Neutrophil (primary cell): ENCODE data around the gene CRADD.

Source experiments
- H3K27ac ChIP-seq: fragments of 200-600 bp; sonication (generic); 2 replicates; pipeline ENCODE4 v1.5.1; 2016; ENCODE audit warnings: mild to moderate bottlenecking, moderate library complexity
- H3K27me3 ChIP-seq: fragments of 200-600 bp; sonication (generic); 2 replicates; pipeline ENCODE4 v1.6.0; 2016; ENCODE audit warnings: mild to moderate bottlenecking
- H3K36me3 ChIP-seq: fragments of 200-600 bp; sonication (generic); 2 replicates; pipeline ENCODE4 v1.5.1; 2017
- H3K4me1 ChIP-seq, 2 experiments: fragments of 200-600 bp in 1 of 2; sonication (generic) in 1 of 2; 1 replicate in 1 of 2; 2 replicates in 1 of 2; pipeline versions ENCODE4 v1.5.1 to v1.6.1; 2013 to 2016; ENCODE audit warnings: low read depth in 1 of 2, low read length in 1 of 2, mild to moderate bottlenecking in 1 of 2, moderate library complexity in 1 of 2; ENCODE audit not compliant: control insufficient read depth in 1 of 2, insufficient read depth in 1 of 2
- H3K4me3 ChIP-seq, 2 experiments: fragments of 200-600 bp in 1 of 2; sonication (generic) in 1 of 2; 1 replicate in 1 of 2; 2 replicates in 1 of 2; pipeline ENCODE4 v1.5.1; 2013 to 2016; ENCODE audit warnings: low read depth in 1 of 2, low read length in 1 of 2, mild to moderate bottlenecking in 1 of 2, moderate library complexity in 1 of 2
- H3K9me3 ChIP-seq: fragments of 200-600 bp; sonication (generic); 2 replicates; pipeline ENCODE4 v1.5.1; 2016
- TF ChIP-seq, protein P1 (sequence below): fragments of 200-600 bp; sonication (generic); IDR thresholded peaks from 2 replicates; pipeline ENCODE4 v1.5.1; 2016; ENCODE audit warnings: antibody characterized with exemption

The CRADD gene

DNA sequence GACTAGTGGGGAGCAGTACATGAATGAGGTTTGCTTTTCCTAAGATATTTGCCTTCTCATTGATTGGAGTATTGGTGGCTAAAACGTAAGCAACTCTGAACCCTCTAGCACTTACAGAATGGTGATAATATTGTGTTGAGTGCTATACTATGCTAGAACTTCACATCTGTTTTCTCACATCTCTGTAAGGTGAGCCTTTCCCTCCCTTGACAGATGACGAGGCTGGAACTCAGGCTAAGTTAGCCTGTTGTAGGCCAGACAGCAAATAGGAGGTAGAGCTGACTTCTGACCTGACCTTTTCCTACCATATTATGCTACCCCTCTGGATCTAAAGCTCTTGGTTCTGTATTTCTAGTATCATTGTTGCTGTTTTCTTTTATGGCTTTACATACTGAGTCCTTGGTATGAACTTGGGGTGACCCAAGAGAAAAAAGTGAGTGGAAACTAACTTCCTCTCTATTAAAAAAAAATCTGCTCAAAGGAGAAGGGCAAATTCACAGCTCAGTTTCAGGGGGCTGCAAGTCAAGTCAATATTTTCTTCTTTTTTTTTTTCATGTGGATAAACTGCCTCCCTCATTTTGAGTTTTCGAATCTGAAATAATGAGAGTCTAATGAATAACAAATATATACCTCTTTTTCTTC, 85.9 kb downstream of the CRADD start:
- Histone ChIP-seq H3K4me3 (no peak overlapping the region), H3K4me1 (peaks cover 0 to 4% of the 10 kb centered on the region in 2 experiments), H3K27ac (no peak overlapping the region), H3K27me3 (no peaks in the 10 kb centered on the region), H3K36me3 (no peaks in the 10 kb centered on the region), H3K9me3 (no peaks in the 10 kb centered on the region)
- TF ChIP-seq, protein P1, sequence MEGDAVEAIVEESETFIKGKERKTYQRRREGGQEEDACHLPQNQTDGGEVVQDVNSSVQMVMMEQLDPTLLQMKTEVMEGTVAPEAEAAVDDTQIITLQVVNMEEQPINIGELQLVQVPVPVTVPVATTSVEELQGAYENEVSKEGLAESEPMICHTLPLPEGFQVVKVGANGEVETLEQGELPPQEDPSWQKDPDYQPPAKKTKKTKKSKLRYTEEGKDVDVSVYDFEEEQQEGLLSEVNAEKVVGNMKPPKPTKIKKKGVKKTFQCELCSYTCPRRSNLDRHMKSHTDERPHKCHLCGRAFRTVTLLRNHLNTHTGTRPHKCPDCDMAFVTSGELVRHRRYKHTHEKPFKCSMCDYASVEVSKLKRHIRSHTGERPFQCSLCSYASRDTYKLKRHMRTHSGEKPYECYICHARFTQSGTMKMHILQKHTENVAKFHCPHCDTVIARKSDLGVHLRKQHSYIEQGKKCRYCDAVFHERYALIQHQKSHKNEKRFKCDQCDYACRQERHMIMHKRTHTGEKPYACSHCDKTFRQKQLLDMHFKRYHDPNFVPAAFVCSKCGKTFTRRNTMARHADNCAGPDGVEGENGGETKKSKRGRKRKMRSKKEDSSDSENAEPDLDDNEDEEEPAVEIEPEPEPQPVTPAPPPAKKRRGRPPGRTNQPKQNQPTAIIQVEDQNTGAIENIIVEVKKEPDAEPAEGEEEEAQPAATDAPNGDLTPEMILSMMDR: no peak

DNA sequence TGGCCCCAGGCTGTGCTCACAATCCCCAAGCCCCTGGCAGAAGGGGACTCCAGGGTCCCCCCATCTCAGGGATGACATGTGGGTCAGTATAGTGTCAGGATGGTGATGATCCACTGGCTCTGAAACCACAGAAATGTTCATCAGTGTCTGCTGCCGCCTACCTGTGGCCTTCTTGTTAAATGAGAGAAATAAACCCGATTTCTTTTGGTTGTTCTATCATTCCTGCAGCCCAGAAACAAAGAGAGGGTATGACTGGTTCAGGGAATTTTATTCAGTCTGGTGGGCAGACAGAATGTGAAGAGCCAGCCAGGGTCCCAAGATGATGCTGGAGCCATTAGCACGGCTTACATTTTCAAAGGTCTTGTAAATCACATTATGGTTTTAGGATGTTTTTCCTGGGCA, 86.6 kb downstream of the CRADD start:
- H3K4me3 ChIP-seq: no peak overlapping the region
- H3K9me3 ChIP-seq: no peaks in the 10 kb centered on the region
- H3K27ac ChIP-seq: no peak overlapping the region
- no peaks in the 10 kb centered on the region for H3K27me3 ChIP-seq
- no peaks in the 10 kb centered on the region for H3K36me3 ChIP-seq
- TF ChIP-seq, protein P1: no peak
- H3K4me1 ChIP-seq: peaks cover 0 to 4% of the 10 kb centered on the region in 2 experiments

DNA sequence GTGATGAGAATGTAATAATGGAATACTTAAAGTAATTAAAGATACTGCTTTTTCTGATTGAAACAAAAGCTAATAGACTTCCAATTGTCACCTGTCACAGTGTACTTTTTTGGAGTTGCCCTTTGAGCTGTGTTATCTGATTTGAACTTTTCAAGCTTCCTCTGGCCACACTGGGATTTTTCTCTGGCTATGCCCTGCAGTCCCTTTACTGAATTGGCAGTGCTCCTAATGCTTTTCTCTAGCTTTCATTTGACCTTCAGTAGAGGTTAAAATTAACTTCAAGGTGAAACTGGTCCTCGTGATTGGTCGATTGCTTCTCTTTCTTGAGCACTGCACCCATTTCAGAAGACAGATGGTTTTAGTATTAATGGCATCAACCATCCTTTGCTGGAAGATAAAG, 89.2 kb downstream of the CRADD start:
- Histone ChIP-seq H3K27ac (no peak overlapping the region), H3K4me1 (no peaks in the 10 kb centered on the region), H3K27me3 (no peaks in the 10 kb centered on the region), H3K4me3 (no peak overlapping the region), H3K9me3 (no peaks in the 10 kb centered on the region), H3K36me3 (no peaks in the 10 kb centered on the region)
- TF ChIP-seq, protein P1: no peak

DNA sequence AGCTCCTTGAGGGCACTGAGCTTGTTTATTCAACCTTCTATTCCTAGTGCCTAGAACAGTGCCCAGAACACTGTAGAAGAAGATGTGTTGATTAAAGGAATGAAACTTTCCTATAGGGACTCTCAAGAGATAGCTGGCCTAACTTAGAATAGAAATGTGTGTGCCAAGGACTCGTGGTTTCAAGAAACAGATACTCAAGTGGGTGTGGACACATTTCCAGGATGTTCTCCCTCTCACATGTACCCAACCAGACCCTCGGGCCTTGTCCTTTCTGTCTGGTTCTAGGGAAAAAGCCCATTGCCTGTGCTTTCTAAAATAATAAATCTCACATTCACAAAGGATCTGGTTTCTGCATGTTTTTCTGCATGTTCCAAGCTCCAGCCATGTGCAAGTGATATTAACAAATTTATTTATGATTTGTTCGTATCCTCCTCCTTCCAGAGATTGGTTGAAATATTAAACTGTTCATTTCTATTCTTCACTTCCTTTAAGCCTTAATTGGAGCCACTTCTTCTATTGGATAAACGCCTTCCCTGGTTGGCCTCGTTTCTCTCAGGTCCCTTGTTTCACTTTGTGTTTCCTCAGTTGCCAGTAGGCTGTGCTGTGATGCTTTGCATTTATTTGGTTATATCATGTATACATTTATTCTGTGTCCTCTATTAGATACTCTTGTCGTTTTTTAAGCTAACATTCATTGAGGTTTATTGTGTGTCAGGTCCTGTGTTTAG, 89.8 kb downstream of the CRADD start:
- TF ChIP-seq, protein P1: no peak
- H3K27ac ChIP-seq: no peak overlapping the region
- H3K36me3 ChIP-seq: no peaks in the 10 kb centered on the region
- no peaks in the 10 kb centered on the region for H3K4me1 ChIP-seq
- H3K4me3 ChIP-seq: no peak overlapping the region
- no peaks in the 10 kb centered on the region for H3K9me3 ChIP-seq
- H3K27me3 ChIP-seq: no peaks in the 10 kb centered on the region

DNA sequence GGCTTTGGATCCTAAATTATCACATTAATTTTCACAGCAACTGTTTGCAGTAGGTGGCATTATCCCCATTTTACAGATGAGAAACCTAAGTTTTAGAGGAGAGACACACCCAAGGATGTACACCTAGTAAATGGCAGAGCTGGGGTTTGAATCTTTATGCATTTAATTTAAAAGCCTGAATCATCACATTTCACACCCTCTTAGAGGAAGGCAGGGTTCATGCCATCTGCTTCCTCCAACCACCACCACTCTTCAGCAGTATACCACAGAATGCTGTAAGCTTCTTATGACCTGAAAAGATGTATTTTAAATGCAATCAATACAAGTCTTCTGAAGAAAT, 90.3 kb downstream of the CRADD start:
- H3K27ac ChIP-seq: no peak overlapping the region
- H3K4me1 ChIP-seq: peaks cover 0 to under 1% of the 10 kb centered on the region in 2 experiments
- TF ChIP-seq, protein P1: no peak

More for the DNA sequence above, 90.3 kb downstream of the CRADD start:
- Histone ChIP-seq H3K27me3 (no peaks in the 10 kb centered on the region), H3K9me3 (no peaks in the 10 kb centered on the region), H3K36me3 (no peaks in the 10 kb centered on the region), H3K4me3 (no peak overlapping the region)
